ENCODE results near the gene STAMBPL1.
"Not testable (repeated sequence)": the region's sequence is repeated elsewhere in the genome, so short reads cannot be mapped to it uniquely, and the experiment has no call there.

STAMBPL1 gene

DNA sequence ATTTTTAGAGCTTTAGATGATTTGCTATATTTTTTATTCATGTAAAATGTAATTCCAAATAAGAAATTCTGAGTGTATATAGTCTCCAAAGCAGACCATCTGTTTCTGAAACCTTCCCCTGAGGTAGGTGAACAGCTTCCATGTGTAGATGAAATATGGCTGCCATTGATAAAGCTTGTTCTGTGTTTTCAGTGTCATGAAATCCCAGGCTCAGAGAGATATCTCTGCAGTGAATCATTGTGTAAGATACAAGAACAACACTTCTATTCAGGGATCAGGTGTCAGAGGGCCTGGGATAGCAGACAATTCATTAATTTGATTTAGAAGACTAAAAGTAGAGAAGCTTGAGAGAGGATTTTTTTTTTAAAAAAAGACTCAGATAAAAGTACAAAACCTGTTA, 43.5 kb downstream of the STAMBPL1 start:
- DNase-seq = no peak

DNA sequence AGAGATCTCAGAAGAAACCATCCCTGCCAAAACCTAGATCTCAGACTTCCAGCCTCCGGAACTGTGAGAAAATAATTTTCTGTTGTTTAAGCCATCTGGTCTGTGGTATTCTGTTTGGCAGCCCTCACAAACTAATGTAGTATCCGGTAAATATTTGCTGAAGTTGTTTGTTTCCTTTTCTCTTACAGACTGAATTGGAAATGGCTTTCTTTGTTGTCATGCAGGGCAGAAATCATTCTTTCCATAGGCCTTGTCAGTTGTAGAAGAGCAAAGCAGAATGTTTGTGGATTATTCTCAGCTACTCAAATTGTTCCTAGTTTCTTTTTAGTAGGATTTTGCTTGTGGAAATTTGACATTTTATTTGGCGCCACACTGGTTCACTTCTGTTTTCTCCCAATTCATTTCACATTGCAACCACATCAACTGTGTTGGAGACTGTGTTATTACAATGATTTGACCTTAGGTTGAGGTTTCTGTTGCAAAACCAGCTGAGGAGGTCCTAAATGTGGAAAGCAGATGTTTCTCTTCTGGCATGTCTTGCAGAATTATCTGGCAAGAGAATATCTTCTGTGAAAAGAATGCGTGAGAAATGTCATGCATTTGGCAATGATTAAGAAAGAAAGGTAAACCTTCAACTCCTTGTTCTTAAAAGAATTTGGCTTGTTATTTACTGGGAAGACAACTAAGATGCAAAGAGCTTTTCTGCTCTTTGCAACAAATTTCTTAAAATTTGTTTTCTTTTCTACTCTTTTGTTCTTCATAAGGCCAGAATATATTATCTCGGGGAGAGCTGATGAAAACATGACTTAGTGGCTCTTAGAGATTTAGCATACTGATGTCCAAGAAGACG, 46.7 kb downstream of the STAMBPL1 start:
- DNase-seq = no peak

DNA sequence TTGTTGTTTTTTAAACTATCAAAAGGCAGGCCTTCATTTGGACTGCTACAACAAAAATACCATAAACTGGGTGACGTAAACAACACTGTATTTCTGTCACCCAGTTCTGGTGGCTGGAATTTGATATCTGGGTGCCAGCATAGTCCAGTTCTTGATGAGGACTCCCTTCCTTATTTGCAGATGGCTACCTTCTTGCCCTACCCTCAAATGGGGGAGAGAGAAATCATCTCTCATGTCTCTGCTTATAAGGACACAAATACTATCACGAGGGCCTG, 47.3 kb downstream of the STAMBPL1 start:
- no peak for DNase-seq

DNA sequence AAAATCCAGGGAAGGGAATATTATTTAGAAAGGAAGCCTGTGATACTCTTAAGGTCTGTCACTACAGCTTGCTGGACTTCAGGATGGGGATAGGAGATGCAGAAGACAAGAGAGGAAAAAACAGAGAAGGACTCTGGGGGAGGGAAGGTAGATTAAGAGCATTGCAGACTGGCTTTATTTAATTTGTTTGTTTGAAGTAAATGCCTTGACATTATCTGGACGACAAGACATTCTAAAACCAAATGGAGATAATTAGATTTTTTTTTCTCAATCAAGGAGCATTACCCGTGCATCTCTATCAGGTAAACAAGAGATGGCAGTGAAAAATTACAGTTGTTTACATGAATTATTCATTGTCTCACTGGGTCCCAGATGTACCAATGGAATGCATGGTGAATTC, 48.2 kb downstream of the STAMBPL1 start:
- no peak for DNase-seq

DNA sequence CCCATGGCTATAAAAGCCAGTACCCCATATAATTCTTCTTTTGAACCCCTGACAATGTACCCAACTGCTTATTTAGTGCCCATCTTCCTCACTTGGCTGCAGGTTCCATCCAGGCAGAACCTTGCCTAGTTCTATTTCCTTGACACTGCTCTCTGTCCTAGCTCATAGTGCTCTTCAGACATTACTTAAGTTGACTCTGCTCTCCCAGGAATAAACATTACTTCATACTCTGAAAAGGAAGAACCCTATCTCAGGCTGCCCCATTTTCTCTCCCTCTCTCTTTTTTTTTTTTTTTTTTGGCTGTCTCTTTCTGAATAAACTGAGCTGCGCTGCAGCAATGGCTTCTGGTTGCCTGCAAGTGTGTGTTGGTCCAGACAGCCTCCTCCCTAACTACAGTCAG, 51.5 kb downstream of the STAMBPL1 start:
- DNase-seq = no peak

DNA sequence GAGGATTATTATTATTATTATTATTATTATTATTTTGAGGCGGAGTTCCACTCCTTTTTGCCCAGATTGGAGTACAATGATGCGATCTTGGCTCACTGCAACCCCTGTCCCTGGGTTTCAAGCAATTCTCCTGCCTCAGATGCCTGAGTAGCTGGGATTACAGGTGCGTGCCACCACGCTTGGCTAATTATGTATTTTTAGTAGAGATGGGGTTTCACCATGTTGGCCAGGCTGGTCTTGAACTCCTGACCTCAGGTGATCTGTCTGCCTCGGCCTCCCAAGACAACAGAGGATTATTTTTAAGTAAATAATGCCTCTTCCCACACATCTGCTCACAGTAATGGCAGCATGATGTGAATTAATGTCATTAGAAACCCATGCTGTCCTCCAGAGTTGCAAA, 52.0 kb downstream of the STAMBPL1 start:
- DNase-seq = not testable (repeated sequence)

DNA sequence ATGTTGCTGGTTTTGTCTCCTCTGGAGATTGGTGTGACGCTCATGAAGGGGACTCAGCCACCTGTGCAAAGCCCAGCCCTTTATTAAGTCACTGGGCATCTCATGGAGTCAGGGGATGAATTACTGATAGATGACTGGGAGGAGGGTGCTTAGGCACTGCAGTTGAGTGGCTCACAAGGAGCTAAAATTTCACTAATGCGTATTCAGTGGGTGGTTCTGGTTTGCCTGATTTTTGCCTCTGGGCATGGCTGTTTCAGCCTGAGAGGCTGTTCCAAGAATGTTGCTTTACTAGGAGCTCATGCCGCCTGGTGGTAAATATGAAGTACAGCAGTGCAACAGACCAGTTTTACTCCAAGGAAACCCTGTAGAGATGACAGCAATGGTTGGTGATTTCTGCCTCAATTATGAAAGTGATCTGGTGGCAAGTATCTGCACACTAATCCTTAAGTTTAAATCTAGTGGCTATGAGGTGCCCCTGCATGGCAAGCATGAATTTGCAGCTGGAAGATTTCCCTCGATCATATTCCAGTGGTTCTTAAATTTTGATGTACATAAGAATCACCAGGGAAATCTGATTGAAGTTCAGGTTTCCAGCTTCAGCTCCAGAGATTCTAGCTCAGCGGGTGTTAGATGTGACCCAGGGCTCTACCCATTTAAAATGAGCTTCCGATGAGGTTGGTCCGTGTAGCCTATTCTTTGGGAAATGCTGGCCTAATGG, 52.7 kb downstream of the STAMBPL1 start:
- peak; percentile 60 for DNase-seq

DNA sequence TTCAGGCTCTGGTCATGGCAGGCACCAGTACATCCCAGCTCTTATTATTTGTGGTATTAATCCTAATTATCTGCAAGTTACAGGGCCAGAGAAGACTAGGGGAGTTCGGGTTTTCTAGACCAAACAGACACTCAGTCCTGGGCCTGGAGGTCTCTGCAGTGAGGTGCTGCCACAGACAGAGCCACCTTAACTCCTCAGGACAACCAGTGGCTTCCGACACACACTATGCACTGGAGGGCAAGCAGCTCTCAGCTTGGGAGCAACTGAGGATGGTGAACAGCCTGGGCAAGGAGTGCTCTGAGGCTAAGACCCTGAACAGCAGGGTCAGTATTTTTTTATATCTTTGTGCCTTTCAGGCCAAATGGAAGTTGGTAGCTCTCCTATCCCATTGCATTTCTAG, 53.5 kb downstream of the STAMBPL1 start:
- no peak for DNase-seq

DNA sequence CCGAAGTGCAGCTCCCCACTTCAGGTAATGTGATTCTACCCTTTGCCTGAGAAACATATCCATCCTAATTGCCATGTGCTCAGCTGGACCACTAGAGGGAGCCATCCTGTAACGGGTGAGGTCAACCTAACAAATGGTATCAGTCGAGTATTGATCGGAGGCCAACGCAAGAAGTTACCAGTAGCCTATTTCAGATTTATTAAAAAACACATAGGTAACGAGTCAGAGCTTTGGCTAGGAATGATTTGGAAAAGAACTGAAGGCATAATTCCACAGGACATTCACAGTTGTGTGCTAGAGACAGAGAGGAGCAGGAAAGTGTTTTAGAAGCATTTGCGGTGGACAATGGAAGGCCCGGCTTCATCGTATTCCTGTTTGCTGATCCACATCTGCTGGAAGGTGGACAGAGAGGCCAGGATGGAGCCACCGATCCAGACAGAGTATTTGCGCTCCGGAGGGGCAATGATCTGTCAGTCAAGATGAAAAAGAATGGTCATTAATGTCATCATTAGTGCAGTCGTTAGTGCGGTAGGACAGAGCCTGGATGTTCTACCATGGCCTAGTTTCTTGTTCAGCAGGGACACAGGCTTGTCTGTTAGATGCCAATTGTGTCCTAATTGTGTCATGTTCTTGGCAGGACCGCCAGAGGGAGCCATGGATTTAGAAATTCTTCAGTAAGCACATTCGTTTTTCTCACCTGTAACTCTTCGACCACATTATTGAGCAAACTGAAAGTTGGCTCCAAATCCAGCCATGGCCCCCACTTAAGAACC, 55.0 kb downstream of the STAMBPL1 start:
- DNase-seq = peak; percentile 57

DNA sequence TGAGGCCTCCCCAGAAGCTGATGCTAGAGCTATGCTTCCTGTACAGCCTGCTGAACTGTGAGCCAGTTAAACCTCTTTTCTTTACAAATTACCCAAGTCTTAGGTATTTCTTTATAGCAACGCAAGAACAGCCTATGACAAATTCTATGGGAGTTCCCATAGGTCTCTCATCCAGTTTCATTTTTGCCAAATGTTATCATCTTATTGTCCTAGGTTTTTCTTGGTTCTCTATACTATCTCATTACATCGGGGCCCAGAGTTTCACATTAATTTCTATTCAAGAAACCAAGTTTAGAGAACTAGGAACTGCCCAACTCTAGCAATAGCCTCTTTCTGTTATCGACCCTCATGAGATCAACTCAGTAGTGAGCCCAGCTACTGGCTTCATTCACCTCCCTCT, 56.6 kb downstream of the STAMBPL1 start:
- DNase-seq = no peak

DNA sequence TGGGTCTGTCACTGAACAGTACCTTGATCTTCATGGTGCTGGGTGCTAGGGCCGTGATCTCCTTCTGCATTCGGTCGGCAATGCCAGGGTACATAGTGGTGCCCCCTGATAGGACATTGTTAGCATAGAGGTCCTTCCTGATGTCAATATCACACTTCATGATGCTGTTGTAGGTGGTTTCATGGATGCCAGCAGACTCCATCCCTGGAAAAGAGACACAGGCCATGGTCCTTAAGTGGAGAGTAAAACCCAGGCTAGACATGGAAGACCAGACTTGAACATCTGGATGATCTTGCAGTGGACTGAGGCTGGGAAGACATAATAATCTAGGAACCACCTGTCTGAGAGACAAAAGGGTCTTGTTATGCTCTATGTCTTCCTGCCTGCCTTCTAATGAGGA, 58.0 kb downstream of the STAMBPL1 start:
- no peak for DNase-seq

DNA sequence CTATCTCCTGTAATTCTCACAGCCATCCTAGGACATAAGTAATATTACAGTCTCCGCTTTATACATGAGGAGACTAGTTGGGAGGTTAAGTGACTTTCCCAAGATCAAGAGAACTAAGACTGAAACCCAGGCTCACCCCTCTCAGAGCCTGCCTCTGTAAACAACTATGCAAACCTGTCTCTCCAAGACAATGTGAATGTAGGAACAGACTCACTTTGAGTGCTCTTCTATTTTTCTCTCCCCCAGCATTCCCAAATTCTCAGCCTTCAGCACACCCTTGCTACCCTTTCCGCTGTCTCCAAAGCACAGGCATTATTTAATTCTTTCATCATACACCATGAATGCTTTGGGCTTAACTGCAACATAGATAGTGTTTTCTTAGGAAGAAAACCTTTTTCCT, 58.9 kb downstream of the STAMBPL1 start:
- no peak for DNase-seq

DNA sequence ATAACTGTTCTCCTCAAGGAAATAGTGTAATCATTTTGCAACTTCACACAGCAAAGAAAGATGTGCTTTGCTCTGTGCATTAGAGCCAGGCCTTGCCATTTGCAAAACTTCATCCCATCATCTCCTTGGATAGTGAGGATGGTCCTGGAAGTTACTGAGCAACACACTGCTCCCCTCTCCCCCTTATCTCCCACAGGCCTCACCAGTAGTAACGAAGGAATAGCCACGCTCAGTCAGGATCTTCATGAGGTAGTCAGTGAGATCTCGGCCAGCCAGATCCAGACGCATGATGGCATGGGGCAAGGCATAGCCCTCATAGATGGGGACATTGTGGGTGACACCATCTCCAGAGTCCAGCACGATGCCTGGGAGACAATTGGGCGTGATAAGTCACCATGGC, 61.0 kb downstream of the STAMBPL1 start:
- DNase-seq = no peak

DNA sequence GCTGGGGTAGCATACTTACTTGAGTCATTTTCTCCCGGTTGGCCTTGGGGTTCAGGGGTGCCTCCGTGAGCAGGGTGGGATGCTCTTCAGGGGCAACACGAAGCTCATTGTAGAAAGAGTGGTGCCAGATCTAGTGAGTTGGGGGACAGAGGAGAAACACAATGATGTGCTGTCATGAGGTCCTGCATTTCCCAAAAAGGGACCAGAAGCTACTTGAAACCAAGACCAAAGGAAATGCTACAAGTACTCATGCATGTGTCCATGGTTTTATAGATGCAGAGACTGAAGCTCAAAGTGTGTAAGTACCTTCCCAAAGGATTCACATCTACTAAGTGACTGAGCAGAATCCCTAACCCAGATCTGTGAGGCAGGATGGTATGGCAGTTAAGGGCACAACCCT, 63.7 kb downstream of the STAMBPL1 start:
- DNase-seq = no peak

DNA sequence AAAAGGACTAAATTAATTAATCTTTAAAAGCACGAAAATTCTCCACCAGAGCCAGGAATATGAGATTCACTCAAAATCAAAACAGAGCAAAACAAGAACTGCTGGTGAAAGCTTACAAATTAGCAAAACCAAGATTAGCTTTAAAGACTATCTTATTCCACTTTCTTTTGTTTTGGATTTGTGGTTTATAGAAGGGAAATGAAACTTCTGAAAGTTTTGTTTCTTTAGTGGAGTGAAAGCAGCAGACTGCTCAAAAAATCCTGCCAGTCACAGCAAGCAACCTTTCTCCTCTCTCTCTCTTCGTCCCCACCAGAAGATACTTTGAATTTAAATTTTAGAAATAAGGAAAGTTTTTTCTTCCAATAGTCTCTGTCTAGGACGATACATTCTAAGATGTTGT, 64.8 kb downstream of the STAMBPL1 start:
- DNase-seq = no peak

DNA sequence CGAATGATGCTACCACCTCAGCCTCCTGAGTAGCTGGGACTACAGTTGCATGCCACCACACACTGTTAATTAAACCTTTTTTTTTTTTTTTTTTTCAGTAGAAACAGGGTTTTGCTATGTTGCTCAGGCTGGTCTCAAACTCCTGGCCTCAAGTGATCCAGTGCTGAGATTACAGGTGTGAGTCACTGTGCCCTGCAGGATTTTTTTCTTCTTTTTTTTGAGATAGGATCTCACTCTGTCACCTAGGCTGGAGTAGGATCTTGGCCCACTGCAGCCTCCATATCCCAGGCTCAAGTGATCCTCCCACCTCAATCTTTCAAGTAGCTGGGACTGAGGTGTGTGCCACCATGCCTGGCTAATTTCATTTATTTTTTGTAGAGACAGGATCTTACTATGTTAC, 66.2 kb downstream of the STAMBPL1 start:
- DNase-seq = no peak

DNA sequence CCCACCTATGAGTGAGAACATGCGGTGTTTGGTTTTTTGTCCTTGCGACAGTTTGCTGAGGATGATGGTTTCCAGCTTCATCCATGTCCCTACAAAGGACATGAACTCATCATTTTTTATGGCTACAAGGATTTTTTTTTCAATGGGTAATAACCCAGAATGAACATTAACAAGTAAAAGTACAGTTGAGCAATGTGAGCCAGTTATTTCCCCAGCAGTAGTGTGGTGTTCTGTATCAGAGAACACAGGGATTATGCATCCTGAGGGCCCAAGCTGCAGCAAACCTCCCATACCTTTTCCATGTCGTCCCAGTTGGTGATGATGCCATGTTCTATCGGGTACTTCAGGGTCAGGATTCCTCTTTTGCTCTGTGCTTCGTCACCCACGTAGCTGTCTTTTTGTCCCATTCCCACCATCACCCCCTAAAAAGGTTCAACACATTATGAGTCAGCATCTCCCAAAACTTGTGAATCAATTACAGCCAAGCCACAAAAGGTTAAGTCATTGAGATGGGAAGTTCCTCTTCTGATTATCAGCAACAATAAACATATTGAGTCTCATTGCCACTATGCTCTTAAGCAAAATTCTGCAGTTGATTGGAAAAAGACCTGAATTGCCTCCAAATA, 67.0 kb downstream of the STAMBPL1 start:
- DNase-seq = no peak

DNA sequence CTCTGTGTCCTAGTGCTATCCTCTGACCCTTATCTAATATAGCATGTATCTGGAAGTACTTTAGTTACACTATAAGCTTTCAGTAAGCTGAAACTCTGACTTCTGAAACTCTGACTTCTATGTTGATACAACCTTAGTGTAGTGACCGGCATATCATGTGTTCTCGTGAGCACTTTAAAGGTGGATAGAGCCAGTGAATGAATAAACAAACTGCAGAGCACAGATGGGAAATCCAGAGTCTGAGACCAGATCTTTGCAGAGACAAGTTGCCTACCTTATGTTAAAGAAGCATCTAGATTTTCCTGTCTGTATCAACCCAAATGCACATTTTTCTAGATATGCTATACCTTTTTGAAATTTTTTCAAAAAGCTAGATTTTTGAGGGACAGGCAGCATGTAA, 69.0 kb downstream of the STAMBPL1 start:
- DNase-seq = no peak

DNA sequence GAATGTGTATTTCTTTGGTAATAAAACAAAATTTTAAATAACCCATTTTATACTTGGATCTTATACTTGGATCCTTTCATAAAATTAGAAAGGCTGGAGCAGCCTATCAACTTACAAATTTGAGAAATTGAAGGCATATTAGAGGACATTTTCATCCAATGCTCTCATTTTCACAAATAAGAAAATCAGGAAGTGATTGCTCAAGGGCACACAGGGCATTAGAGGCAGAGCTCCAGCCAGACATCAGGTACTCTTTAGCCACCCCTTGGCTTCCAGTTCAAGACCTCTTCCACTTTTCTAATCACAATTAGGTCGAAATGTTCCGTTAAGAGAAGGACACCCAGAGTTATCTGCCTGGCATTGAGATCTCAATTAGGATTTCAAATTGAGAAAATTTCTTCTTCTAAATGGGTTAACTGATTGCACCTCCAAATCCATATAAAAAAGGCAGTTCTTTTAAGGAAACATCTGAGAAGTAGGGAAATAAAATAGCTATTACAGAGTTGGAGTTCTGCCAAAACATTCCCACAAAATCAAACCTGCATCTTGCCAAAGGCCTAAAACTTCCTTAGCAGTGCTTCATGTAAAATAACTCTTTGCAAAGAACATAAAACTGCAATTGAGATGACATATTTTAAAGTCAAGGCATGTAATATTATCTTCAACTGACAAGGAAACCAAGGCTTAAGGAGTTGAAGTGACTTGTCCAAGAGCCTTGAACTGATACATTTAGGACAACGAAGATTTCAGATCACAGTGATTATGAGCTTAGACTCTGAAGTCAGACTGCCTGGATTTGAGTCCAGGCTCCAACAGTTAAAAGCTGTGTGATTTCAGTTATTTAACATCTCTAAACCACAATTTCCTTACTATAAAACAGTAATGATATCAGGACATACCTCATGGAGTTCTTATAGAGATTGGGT, 70.1 kb downstream of the STAMBPL1 start:
- DNase-seq = no peak

DNA sequence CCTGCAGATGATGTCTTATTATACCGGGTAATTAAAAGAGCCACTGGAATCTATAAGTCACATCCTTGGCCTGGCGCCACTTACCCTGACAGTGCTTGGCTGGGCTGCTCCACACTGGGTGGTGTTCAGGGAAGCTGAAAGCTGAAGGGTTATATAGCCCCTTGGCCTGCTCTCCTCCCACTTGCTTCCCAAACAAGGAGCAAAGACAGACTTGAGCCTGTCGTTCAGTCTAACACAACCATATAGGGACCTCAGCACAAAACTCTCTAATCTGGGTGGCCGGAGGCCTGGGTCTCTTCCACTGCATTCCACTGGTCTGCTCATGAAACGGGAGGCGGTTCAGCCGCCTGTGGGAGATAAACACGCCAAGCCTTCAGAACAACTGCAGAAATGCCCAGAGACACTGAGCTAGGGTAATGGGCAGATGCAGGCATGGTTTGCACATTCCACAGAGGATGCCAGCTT, 72.6 kb downstream of the STAMBPL1 start, which contains the start of gene ACTA2:
ACTA2 (minus strand) TSS at position 127 of the 465 bp plus-strand sequence. CDS start 3,843 bp downstream, outside the sequence.
- no peak for DNase-seq

DNA sequence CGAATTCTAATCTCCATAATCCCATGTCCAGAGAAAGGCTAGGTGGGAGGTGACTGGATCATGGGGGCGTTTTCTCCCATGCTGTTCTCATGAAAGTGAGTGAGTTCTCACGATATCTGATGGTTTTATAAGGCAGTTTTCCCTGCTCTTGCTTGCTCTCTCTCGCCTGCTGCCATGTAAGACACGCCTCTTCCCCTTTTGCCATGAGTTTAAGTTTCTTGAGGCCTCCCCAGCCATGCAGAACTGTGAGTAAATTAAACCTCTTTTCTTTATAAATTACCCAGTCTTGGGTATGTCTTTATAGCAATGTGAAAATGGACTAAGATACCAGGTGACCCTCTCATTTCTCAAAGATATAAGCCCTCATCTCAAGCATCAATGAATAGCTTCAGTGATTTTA, 73.6 kb downstream of the STAMBPL1 start:
- no peak for DNase-seq

DNA sequence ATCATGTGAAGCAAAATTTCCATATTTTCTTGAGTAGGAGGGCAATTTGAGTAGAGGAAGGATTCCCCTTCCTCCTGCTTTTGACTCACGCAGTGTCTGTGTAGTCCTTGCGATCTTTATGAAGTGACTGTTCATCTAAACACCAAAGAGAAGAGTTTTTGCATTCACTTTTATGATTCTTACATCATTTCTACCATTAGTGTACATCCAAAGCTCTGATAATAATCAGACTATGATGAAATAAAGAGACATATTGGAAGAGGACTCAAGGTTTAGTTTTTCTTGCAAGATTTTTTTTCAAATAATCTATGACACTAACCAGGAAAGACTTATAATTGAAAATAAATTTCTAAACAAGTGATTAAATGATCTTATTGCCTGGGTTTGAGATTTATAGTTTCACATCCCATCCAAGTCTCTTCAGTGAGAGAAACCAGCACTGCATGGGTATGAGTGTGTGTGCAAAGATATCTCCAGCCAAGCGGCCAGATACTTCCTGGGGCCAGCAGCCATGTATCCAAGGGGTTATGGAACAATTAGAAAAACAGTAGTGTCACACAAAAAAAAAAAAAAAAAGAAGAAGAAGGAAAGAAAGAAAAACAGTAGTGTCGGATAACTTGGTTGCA, 74.5 kb downstream of the STAMBPL1 start:
- DNase-seq = no peak
